ENCODE measurements around the gene TIMP2. TPM values are rescaled to one million over a fixed set of nuclear protein-coding genes. Genes with fewer than 3 reads are reported as not detected.

The TIMP2 gene
- total RNA-seq, 1 experiment from 2014 or later, result 29.0 TPM

GRCh38 chr17:78862073-78863023 is 62.8 kb downstream of the TIMP2 start:
- no peak overlapping the region for H3K18ac ChIP-seq (ENCODE audit: insufficient read length, low read depth, low read length)
- no peak overlapping the region for H2BK5ac ChIP-seq (ENCODE audit: insufficient read length, low read length)
- H3T11ph ChIP-seq (ENCODE audit: low read length), result no peak overlapping the region
- no peak overlapping the region for H3K56ac ChIP-seq (ENCODE audit: insufficient read length, low read depth, low read length)
- no peak overlapping the region for H2BK20ac ChIP-seq (ENCODE audit: low read depth, low read length, poor library complexity, severe bottlenecking)
- H3K4ac ChIP-seq (ENCODE audit: low read depth, low read length), result no peak overlapping the region
- H3K23ac ChIP-seq (ENCODE audit: insufficient read length, low read depth, low read length), result no peak overlapping the region
- H4K5ac ChIP-seq (ENCODE audit: insufficient read length, low read depth, low read length), result no peak overlapping the region
- no peak for DNase-seq
- H3K14ac ChIP-seq (ENCODE audit: insufficient read depth, low read length), result no peak overlapping the region
- no peak overlapping the region for H3K27ac ChIP-seq (ENCODE audit: insufficient read length, low read depth, low read length)
- no peak overlapping the region for H2BK120ac ChIP-seq (ENCODE audit: low read depth, low read length, poor library complexity, severe bottlenecking)
- H4K8ac ChIP-seq (replicated peaks; ENCODE audit: insufficient read length, low read depth, low read length), result no peak overlapping the region
- Mint-ChIP-seq H3K4me1 (peaks cover 2 to 5% of the 10 kb centered on the region in 2 experiments; a peak in 1 of 4 replicates), H3K9me3 (no peaks in the 10 kb centered on the region), H3K4me3 (no peak overlapping the region), H3K27me3 (ENCODE audit: low read depth) (no peaks in the 10 kb centered on the region), H3K36me3 (ENCODE audit: insufficient read depth in 1 of 3, low read depth in 3 of 3) (peaks cover 1 to 10% (median 6%) of the 10 kb centered on the region in 3 experiments; a peak in 6 of 7 replicates), H3K27ac (no peak overlapping the region)
- TF ChIP-seq, protein P1, sequence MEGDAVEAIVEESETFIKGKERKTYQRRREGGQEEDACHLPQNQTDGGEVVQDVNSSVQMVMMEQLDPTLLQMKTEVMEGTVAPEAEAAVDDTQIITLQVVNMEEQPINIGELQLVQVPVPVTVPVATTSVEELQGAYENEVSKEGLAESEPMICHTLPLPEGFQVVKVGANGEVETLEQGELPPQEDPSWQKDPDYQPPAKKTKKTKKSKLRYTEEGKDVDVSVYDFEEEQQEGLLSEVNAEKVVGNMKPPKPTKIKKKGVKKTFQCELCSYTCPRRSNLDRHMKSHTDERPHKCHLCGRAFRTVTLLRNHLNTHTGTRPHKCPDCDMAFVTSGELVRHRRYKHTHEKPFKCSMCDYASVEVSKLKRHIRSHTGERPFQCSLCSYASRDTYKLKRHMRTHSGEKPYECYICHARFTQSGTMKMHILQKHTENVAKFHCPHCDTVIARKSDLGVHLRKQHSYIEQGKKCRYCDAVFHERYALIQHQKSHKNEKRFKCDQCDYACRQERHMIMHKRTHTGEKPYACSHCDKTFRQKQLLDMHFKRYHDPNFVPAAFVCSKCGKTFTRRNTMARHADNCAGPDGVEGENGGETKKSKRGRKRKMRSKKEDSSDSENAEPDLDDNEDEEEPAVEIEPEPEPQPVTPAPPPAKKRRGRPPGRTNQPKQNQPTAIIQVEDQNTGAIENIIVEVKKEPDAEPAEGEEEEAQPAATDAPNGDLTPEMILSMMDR (conservative IDR thresholded peaks at IDR 0.05), result no peak
- no peaks in the 10 kb centered on the region for H3K27me3 ChIP-seq (ENCODE audit: insufficient read depth, low read length)
- H2BK12ac ChIP-seq (ENCODE audit: insufficient read length, low read depth, low read length), result no peak overlapping the region
- H2AFZ ChIP-seq (ENCODE audit: low read length), result no peak overlapping the region
- no peaks in the 10 kb centered on the region for H3K79me1 ChIP-seq (ENCODE audit: insufficient read depth, low read depth, low read length, poor library complexity, severe bottlenecking)
- no peak overlapping the region for H4K91ac ChIP-seq (ENCODE audit: insufficient read length, low read depth, low read length)
- no peak overlapping the region for H3K4me2 ChIP-seq (ENCODE audit: insufficient read depth, insufficient read length, low read length)
- WGBS (ENCODE audit: extremely low coverage, insufficient read length, low lambda C conversion rate), result 100% methylated on average over 1 of the region's 17 CpGs
- no peaks in the 10 kb centered on the region for H4K20me1 ChIP-seq (ENCODE audit: control insufficient read depth, insufficient read depth, insufficient read length)
- no peak overlapping the region for H3K9ac ChIP-seq (ENCODE audit: extremely low read depth, insufficient read length, low read length)
- H3K4me1 ChIP-seq (ENCODE audit: insufficient read depth, low read length), result no peaks in the 10 kb centered on the region; the same call in 1 of the 2 replicates
- no peak overlapping the region for H2AK5ac ChIP-seq (ENCODE audit: insufficient read length, low read length)
- H3K9me3 ChIP-seq (ENCODE audit: control insufficient read depth, low read depth, low read length), result no peaks in the 10 kb centered on the region
- H3K79me2 ChIP-seq (ENCODE audit: insufficient read depth, low read length), result no peaks in the 10 kb centered on the region
- H2BK15ac ChIP-seq (ENCODE audit: low read depth, low read length), result no peak overlapping the region
- no peaks in the 10 kb centered on the region for H3K23me2 ChIP-seq (ENCODE audit: insufficient read length, low read depth, low read length, poor library complexity, severe bottlenecking)

Measured in H9 (cell line).